ENCODE measurements around the gene DERA. TPM values are rescaled to one million over a fixed set of nuclear protein-coding genes. Genes with fewer than 3 reads are reported as not detected.

Gene DERA
- total RNA-seq, 4 donors from 2014 or later = 54.1 to 74.3 (median 69.5) TPM

- no peaks in the 10 kb centered on the region for H3K27me3 ChIP-seq
- WGBS, 2 donors = 91 to 97% methylated on average over 1 of the region's 1 CpG
- DNase-seq = no peak
- H3K36me3 ChIP-seq = no peaks in the 10 kb centered on the region
- H3K4me3 ChIP-seq (replicated peaks in 1 of 3) = no peak overlapping the region
- peaks cover 7 to 13% of the 10 kb centered on the region in 2 donors for H3K4me1 ChIP-seq
- intact Hi-C loops (cut with DNase I) = no loop called here
- TF ChIP-seq POLR2A (IDR thresholded peaks at IDR 0.05) = no peak
- TF ChIP-seq CTCF (IDR thresholded peaks at IDR 0.05) = no peak
- no peaks in the 10 kb centered on the region for H3K9me3 ChIP-seq
- no peak overlapping the region for H3K27ac ChIP-seq
These were observed 21.2 kb downstream of the DERA start for GRCh38 chr12:15932327-15932726.

DNA sequence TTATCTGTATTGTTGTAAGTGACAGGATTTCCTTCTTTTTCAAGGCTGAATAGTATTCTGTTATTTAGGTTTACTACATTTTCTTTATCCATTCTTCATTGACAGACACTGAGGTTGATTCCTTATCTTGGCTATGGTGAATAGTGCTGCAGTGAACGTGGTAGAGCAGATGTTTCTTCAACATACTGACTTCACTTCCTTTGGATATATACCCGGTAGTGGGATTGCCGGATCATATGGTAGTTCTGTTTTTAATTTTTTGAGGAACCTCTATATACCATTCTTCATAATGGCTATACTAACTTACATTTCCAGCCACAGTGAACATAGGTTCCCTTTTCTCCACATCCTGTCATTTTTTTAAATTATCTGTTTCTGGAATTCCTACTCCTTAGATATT lies 21.8 kb downstream of the DERA start:
- 94% methylated on average over 3 of the region's 3 CpGs for WGBS, 2 donors
- TF ChIP-seq CTCF (IDR thresholded peaks at IDR 0.05) (no peak), POLR2A (IDR thresholded peaks at IDR 0.05) (no peak)
- no peak for DNase-seq
- Histone ChIP-seq H3K4me1 (peaks cover 7 to 13% of the 10 kb centered on the region in 2 donors), H3K36me3 (no peaks in the 10 kb centered on the region), H3K27me3 (no peaks in the 10 kb centered on the region), H3K27ac (no peak overlapping the region), H3K4me3 (replicated peaks in 1 of 3) (no peak overlapping the region), H3K9me3 (no peaks in the 10 kb centered on the region)
- intact Hi-C loops (cut with DNase I) = no loop called here

- no peak overlapping the region for H3K4me3 ChIP-seq (replicated peaks in 1 of 3)
- intact Hi-C loops (cut with DNase I) = no loop called here
- peaks cover 0 to 6% of the 10 kb centered on the region in 2 donors for H3K4me1 ChIP-seq
- H3K36me3 ChIP-seq = no peaks in the 10 kb centered on the region
- no peak for TF ChIP-seq POLR2A (IDR thresholded peaks at IDR 0.05)
- H3K27ac ChIP-seq = no peak overlapping the region
- H3K9me3 ChIP-seq = no peaks in the 10 kb centered on the region
- no peaks in the 10 kb centered on the region for H3K27me3 ChIP-seq
- WGBS, 2 donors = 76 to 80% methylated on average over 3 of the region's 3 CpGs
- no peak for DNase-seq
These were observed 22.6 kb downstream of the DERA start for GRCh38 chr12:15933751-15934150.

- TF ChIP-seq CTCF (IDR thresholded peaks at IDR 0.05) (no peak), POLR2A (IDR thresholded peaks at IDR 0.05) (no peak)
- 89 to 96% methylated on average over 3 of the region's 3 CpGs for WGBS, 2 donors
- H3K27me3 ChIP-seq = no peaks in the 10 kb centered on the region
- H3K27ac ChIP-seq = no peak overlapping the region
- no peak overlapping the region for H3K4me3 ChIP-seq (replicated peaks in 1 of 3)
- no peak for DNase-seq
- H3K9me3 ChIP-seq = no peaks in the 10 kb centered on the region
- intact Hi-C loops (cut with DNase I) = no loop called here
- no peaks in the 10 kb centered on the region for H3K36me3 ChIP-seq
- no peaks in the 10 kb centered on the region for H3K4me1 ChIP-seq
These were observed 25.6 kb downstream of the DERA start for GRCh38 chr12:15936751-15937150.

DNA sequence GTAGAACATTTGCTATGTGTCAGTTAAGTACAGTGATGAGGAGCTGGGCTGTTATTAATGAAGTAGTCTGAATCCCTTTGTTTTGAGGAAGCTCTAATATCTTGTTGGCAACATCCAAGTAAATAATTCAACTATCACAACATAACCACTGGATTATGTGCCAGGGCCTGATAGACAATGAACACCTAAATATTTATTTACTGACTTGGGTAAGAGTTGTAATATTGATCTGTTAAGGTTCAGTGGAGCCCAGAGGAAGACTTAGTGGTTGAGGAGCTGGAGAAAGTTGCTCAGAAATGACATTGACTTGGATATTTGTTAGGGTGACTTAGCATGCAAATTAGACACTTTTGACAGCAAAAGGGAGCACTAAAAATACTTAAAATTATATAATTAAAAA lies 26.8 kb downstream of the DERA start:
- H3K4me3 ChIP-seq (replicated peaks in 1 of 3) = no peak overlapping the region
- no peaks in the 10 kb centered on the region for H3K27me3 ChIP-seq
- H3K4me1 ChIP-seq = peaks cover 2 to 7% of the 10 kb centered on the region in 2 donors
- no peaks in the 10 kb centered on the region for H3K36me3 ChIP-seq
- no peaks in the 10 kb centered on the region for H3K9me3 ChIP-seq
- no peak for DNase-seq
- no peak overlapping the region for H3K27ac ChIP-seq
- TF ChIP-seq POLR2A (IDR thresholded peaks at IDR 0.05) (no peak), CTCF (IDR thresholded peaks at IDR 0.05) (no peak)
- intact Hi-C loops (cut with DNase I) = no loop called here

- Histone ChIP-seq H3K36me3 (no peaks in the 10 kb centered on the region), H3K9me3 (no peaks in the 10 kb centered on the region), H3K4me3 (replicated peaks in 1 of 3) (no peak overlapping the region), H3K27me3 (no peaks in the 10 kb centered on the region), H3K4me1 (peaks cover 4 to 9% of the 10 kb centered on the region in 2 donors), H3K27ac (no peak overlapping the region)
- DNase-seq = no peak
- TF ChIP-seq POLR2A (IDR thresholded peaks at IDR 0.05) (no peak), CTCF (IDR thresholded peaks at IDR 0.05) (no peak)
- intact Hi-C loops (cut with DNase I) = no loop called here
- WGBS, 2 donors = 83 to 96% methylated on average over 1 of the region's 1 CpG
These were observed 28.0 kb downstream of the DERA start for GRCh38 chr12:15939111-15939510.
